HG02970 (cell line): ENCODE measurements around the gene RASA1.

Experiments used
- ATAC-seq: cut with Tn5 transposase; IDR thresholded peaks from one replicate; pipeline ENCODE4 v1.9.1; 2021; ENCODE audit warnings: mild to moderate bottlenecking, moderate library complexity, moderate number of reproducible peaks; ENCODE audit not compliant: unreplicated experiment, low FRiP score

The RASA1 gene

DNA sequence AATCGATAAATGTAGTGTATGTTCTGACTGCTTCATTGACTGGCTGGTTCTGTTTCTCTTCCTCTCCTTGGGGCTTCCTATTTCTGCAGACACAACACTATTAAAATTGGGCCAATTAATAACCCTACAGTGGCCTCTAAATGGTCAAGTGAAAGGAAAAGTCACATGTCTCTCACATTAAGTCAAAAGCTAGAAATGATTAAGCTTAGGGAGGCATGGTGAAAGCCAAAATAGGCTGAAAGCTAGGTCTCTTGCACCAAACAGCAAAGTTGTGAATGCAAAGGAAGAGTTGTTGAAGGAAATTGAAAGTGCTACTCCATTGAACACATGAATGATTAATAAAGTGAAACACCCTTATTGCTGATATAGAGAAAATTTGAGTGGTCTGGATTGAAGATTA is 86.8 kb downstream of the RASA1 start:
- ATAC-seq = peak; percentile 91

DNA sequence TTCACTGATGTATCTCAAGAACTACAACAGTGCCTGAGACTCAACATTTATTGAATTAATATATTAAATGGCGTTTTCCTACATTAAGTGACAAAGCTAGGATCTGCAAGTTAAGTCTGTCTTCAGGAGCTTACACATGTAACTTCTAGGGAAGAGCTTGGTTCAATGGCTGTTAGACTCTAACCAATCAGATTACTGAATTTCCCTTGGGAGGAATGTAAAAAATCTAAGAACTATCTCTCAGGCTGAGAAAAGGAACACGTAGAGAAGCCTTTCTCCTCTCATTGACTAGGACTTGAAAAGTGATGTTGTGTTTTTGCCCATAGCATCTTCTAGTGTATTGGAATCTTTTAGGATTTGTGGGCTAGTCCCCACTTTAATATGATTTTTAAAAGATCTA is 91.4 kb downstream of the RASA1 start:
- ATAC-seq = no peak

DNA sequence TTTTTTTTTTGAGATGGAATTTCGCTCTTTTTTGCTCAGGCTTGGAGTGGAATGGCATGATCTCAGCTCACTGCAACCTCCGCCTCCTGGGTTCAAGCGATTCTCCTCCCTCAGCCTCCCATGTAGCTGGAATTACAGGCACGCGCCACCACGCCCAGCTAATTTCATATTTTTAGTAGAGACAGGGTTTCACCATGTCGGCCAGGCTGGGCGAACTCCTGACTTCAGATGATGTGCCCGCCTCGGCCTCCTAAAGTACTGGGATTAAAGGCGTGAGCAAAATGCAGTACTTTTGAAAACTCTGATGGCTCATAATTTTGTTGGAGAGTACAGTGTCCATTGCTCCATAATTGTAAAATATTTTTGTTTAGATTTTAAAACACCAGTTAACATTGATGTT is 92.4 kb downstream of the RASA1 start:
- no peak for ATAC-seq

DNA sequence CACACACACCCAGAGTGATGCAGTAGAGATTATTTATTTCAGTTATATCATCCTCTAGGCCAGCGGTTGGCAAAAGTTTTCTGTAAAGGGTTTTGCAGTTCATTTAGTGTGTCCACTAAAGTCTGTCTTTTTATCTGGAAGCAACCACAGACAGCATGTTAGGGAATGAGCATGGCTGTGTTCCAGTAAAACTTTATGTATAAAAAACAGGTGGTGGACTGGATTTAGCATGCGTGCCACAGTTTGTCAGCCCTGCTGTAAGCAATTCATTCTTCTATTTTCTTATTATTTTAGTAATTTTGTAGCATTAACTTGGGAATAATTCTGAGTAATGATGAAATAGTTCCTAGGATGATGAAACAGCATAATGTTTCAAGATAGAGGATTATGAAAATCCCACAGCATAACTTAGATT is 93.4 kb downstream of the RASA1 start:
- no peak for ATAC-seq

DNA sequence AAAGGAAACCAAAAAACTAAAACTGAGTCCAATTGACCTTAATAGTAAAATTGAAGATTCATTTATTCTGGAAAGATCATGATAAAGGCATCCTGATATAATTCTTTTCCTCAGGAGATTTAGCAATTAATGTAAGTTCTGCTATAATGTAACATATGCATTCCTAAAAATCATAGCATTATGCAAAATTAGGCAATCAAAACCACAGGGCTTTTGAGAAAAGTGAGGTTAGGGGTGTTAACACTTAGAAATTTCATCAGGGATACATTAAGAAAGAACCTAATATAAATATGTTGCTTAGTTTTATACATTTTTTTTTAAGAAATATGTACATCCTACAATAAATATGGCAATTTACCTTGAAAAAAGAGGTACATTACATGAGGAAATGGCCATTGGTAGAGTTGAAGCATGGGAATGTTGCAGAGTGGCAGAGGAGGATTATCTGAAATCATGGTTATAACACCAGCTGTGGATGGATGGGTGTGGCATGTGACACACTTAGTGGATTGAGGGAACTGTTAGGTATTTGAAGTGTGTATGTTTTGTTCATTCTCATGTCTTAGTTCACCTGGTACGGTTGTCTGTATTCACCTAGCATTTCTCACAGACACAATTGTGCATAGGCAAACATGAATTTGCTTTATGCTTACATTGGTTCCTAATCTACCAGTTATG is 94.0 kb downstream of the RASA1 start:
- no peak for ATAC-seq

DNA sequence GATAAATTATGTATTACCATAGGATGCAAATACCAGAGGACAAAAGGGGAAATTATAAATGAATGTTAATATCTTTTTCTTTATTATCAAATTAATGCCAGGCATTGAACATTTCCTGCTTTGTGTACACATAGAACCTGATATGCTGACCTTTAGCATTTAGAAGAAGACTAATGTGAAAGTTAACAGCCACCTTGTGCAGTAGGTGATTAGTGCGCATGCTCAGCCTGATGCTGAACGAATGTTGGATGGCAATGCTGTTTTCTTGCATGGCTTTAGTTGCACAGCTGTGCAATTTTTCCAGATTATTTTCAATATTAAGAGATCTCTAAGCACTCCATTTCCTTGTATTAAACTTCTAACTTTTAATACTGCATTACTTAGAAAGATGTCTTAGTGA is 99.6 kb downstream of the RASA1 start:
- no peak for ATAC-seq

DNA sequence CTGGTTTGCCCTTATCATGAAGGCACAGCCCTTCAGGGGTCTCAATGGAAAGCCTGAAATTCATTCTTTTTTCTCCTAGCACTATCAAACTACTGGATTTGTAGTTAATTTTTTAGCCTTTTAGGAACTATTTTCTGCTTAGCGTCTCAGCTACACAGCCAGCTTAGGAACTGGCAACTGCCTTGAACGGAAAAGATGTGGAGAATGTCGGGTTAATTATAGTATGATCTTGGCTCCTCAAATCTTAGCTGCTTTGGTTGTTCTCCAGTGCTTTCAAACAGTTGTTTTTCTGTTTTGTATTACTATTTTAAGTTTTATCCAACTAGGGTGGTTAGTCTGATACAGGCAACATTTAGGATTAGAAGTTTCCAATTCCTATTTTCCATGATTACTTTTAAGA is 100.9 kb downstream of the RASA1 start:
- no peak for ATAC-seq

DNA sequence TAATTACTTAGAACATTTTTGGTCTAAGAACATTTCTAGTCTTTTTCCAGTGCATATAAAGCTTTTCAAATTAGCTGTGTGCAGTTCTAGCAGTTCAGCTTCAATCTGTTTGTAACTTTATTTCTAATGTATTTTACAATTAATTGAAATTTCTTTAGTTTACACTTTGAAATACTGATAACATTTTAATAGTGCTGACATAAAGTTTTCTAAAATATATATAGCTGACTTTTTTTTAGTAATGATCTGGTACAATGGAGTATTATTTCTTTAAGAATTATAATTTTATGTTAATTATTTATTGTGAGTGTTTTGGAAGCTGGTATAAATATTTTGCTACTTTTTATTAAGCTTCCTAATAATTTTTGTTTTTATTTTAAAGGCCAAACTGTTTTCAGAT is 101.7 kb downstream of the RASA1 start:
- no peak for ATAC-seq

DNA sequence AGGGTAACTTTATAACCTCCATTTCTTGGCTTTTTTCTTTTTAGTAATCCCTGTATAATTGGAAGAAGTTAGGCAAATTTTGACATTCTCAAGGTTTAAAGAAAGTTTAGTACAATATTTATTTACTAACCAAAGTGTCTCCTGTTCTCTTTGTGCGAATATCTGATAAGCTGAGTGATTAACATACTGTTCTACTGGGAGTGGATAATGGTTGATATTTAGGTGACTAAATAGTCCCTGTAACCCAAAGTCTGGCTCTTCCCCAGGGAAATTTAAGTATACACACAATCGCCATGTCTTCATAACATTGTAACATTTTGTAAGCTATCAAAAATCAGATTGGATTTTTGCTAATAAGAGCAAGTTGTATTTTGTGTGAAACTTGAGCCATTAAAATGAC is 105.0 kb downstream of the RASA1 start:
- no peak for ATAC-seq

DNA sequence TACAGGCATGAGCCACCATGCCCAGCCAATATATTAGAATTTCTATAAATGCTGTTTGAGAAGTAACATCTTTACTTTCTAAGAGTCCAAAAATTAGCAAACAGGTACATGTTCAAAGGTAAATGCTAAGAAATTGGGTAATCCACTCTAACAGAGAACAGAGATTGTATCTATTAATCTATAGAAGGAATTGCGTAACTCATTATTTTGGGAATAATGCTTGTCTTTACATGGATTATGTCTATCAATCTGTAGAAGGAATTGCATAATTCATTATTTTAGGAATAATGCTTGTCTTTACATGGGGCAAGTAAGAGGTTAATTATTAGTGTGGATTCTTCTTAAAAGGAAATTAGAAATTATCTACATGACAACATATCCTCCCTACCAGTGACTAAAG is 114.5 kb downstream of the RASA1 start:
- ATAC-seq = no peak

DNA sequence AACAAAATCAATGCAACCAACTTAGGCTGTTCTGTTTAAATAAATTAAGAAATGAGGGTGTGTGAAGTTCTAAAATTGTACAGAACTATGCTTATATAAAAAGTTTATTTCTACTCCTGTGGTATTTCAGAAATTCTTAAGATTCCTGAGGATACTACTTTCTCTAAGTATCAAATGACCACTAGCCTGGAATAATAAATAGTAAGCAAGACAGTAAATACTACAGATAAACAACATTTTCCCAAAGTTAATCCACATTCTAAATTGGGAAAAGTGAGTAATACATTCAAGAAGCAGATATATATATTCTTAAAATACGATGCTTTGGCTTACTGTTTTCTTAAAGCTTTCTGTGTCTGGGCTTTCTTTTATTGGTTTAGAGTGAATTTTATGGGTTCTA is 115.5 kb downstream of the RASA1 start:
- no peak for ATAC-seq

DNA sequence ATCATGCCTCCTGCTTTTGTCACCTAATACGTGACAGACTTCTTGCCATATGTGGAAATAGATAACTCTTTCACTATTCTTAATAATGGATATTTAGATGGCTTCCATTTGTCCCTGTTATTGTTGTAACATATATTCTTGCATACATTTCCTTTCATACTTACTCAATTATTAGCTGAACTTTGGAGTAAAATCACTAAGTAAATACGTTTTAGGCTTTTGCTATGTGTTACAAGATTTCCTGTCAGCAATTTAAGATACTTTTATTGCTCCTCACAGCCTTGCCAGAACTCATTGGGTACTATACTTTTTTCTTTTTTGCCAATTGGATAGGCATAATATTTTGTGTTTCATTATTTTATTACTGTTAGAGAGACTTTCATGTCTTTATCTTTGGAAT is 118.1 kb downstream of the RASA1 start:
- ATAC-seq = no peak

DNA sequence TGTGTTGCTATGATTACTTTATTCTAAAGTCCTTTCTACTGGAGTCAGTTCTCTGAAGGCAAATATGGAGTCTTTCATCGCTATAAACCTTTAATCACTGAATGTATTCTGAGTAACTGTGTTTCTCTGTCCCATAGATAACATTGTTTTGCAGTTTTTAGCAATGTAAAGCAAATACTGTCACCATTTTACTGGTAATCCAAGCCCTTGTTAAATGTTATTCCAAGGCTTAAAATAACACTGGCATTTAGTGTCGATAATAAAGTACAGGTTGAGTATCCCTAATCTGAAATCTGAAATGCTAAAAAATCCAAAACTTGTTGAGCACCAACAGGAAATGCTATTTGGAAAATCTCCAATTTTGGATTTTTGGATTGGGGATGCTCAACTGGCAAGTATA is 120.4 kb downstream of the RASA1 start:
- ATAC-seq = no peak

DNA sequence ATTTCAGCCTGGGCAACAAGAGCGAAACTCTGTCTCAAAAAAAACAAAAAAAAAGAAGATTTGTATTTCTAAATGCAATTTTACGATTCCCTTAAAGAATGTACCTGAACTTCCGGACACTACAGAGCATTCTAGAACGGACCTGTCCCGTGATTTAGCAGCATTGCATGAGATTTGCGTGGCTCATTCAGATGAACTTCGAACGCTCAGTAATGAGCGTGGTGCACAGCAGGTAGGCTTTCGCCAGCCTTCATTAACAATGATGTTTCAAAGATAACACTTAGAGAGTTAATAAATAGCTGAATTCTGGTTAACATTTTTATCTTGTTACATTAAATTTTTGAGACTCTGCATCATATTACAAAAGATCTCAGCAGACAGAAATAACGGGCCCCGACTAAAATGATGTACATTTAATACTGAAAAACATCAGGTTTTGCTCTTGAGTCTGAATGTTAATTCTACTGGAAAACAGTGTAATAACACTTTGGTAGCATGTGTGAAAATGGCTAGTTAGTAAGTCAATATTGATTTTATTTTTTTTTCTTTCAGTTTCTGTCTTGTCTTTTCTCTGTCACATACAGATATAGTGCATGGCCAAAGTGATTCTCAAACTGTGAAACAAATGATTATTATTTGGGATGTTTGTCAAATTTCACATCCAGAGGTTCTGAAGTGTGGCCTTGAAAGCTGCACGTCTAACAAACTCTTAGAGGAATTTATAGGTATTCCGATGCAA is 121.8 kb downstream of the RASA1 start:
- no peak for ATAC-seq

DNA sequence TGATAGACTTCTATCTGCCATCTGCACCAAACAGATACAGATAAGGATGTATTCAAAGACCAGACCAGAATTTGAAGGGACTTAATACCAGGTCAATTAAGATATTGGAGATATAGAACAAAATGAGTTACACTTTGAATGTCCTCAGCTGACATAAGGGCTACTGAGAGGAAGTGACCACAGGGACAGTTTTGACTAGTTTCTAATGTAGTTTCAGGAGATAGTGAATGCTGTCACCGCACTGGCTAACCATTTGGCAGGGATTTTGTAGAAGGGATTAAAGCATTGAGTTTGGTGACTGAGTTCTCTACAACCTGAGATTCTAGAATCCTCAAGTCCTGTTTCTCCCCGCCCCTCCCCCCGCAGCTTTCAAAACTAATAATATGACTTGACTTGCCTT is 122.4 kb downstream of the RASA1 start:
- no peak for ATAC-seq

DNA sequence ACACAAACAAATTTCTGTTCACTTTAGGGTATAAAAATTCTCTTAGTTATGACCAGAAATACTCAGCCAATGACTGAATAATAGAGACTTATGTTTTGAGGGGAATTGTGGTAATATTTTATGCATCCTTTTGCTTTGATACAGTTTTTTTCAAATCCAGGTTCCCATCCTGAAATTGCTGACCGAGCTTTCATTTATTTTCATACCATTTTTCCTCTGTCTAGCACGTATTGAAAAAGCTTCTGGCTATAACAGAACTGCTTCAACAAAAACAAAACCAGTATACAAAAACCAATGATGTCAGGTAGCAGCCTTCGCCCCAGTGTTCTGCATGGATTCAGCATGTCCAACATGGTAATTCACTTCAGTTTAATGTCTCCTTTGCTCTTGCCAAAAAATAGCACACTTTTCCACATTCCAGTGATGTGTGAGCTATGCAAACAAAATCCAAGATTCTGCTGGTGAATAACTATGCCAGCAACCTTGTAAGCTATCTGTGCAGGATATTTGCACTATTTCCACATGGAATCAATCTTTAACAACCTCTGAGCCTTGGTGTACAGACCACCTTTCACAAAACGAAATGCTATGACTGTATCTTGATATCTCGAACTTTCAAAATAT is 123.0 kb downstream of the RASA1 start:
- no peak for ATAC-seq

DNA sequence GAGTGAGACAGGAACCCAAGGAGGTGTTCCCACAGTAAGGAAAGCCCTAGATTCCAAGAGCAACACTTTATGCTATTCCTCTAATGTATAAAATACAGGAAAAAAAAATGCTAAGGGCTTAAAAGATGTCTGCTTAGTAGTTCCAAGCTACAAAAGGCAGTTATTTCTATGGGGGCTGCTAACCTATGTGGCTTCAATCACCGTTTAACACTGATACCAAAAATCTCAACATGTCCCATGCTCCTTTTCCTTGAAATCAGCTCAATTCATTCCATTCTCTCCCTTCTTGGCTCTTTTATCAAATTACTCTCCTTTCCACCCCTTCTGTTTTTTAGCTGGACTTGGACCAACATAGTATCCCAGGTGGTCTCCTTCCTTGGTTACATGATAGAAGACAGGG is 124.5 kb downstream of the RASA1 start:
- no peak for ATAC-seq

DNA sequence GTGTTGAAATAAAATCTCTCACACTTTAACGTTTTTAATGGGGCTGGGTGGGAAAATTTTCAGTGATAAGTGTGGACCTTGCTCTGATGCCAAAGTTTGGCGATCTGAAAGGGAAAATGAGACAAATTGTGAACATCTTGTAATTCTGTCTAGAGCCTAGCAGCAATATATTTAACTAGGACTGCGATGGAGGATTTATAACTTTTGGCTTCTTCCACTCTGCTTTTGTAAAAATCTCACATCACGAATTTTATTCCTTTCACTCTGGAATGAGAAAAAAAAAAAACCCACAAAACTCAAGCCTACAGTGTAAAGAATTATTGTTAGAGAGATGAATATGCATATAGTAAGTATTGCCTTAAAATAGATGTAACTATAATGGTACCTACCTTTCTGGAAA is 125.1 kb downstream of the RASA1 start:
- no peak for ATAC-seq

DNA sequence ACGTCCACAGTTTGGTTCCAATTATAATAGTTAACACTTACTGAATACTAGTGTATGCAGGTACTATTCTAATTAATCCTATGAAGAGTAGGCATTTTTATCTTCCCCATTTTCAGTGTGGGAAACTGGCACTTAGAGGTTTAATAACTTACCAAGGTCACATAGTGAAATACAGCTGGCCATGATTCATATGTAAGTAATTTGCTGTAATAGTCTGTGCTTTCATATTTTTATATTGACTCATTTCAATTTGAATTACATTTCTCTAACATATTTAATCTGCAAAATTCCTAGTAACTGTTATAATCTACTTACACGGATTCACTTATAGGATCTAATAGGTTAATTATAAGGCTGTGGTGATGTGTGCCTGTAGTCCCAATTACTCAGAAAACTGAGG is 125.6 kb downstream of the RASA1 start:
- ATAC-seq = no peak

DNA sequence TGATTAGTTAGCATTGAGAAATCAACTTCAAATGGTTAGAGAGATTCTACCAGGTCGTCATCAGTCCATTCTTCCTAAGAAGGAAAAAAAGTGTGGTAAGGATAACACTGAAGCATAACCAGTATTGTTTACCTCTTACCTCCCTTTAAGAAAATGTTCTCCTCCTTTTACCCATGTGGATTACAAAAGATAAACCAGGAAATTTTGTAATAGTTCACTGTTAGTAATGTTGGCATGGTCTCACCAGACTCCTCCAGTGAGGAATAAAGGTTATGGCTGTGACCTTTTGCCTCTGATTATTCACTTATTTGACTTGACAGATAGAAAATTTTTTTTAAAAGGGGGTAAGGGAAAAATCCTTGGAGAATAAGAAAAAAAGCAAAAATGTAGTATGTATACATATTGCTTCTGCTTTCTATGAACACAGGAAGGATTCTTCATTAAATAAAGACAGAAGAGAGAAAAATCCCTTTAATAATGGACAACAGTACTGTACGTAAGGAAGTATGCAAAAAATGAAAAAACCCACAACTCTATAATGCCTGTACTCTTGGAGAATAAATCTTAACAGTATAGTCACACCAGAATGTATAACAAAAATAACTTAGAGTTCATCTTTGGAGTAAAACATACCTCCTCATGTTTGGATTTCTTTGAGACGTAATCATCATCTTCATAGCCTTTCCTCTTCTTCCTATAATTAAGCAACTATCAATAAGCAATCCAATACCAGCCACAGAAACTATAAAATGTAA is 126.9 kb downstream of the RASA1 start:
- ATAC-seq = no peak

DNA sequence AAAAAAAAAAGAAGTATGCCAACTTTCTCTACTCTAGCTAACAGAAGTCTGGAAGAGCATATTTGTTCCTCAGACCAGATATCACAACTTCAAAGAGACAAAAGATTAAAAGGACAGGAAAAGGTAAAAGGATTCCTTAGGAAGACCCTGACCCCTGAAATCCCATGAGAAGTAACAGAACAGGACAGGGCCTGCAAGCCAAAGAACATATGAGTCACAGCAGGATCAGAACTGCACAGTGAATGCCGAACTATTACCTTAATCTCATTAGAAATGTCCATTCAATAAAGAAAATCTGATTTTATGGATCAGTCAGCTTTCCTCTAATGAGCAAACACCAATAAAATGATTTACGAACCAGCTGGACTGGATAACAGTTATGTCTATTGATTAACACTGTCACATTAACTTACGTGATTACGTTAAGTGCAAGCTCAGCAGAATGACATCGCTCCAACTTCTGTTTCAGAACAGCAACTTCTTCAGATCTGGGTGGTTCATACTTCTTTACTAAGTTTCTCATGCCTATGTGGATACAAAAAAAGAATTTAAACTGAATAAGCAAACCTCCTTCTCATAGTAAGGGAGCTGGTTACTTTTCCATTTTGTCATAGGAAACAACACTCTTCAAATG is 131.4 kb downstream of the RASA1 start:
- no peak for ATAC-seq
